GM18502 (cell line): ENCODE measurements around the gene CDO1.
"Not testable (repeated sequence)": the region's sequence is repeated elsewhere in the genome, so short reads cannot be mapped to it uniquely, and the experiment has no call there.

ENCODE experiments used
- ATAC-seq: cut with Tn5 transposase; IDR thresholded peaks from one replicate; pipeline ENCODE4 v1.9.1; 2021; ENCODE audit warnings: mild to moderate bottlenecking; ENCODE audit not compliant: unreplicated experiment, poor library complexity

The CDO1 gene

GRCh38 chr5:115831163-115831768 is 14.8 kb upstream of the CDO1 start:
- ATAC-seq, result peak; percentile 80

DNA sequence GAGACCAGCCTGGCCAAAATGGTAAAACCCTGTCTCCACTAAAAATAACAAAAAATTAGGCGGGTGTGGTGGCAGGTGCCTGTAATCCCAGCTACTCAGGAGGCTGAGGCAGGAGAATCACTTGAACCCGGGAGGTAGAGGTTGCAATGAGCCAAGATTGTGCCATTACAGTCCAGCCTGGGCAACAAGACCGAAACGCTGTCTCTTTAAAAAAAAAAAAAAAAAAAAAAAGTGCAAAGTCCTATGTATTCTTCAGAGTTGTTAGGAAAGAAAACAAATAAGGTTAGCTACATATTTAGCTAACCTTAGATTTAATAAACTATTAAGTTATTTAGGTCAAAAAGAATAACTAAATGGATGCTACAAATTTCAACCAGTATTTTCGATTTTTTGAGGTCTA is 13.5 kb upstream of the CDO1 start:
- no peak for ATAC-seq

- no peak for ATAC-seq
Observed at GRCh38 chr5:115825948-115826347, 9.5 kb upstream of the CDO1 start.

DNA sequence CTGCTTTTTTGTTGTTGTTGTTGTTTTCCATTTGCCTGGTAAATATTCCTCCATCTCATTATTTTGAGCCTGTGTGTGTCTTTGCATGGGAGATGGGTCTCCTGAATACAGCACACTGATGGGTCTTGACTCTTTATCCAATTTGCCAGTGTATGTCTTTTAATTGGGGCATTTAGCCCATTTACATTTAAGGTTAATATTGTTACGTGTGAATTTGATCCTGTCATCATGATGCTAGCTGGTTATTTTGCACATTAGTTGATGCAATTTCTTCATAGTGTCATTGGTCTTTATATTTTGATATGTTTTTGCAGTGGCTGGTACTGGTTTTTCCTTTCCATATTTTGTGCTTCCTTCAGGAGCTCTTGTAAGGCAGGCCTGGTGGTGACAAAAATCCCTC is 8.5 kb upstream of the CDO1 start:
- not testable (repeated sequence) for ATAC-seq

DNA sequence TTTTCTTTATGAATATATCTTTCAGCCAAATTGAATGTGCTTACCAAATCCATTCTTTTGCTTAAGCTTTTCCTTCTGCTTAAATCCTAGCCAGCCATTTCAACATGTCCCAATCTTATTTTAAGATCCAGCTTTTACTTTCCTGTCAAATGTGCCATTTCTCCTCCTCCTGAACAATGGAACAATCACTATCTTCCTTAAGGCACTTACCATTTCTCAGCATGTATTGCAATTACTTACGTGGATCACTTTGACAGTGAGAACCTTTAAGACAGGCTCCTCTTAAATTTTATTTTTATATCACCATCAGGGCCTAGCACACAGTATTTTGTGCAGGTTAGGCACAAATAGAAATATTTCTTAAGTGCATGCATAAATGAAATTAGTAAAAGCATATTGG is 4.4 kb upstream of the CDO1 start:
- no peak for ATAC-seq

GRCh38 chr5:115818821-115819220 is 2.4 kb upstream of the CDO1 start:
- ATAC-seq, result no peak

- ATAC-seq, result no peak
Observed at GRCh38 chr5:115817386-115817785, 927 bp upstream of the CDO1 start.

- ATAC-seq, result peak; percentile 13
Observed at GRCh38 chr5:115815693-115816225, 700 bp downstream of the CDO1 start.

- peak; percentile 12 for ATAC-seq
Observed at GRCh38 chr5:115815006-115815692, 1.3 kb downstream of the CDO1 start.

- no peak for ATAC-seq
Observed at GRCh38 chr5:115813719-115814118, 2.7 kb downstream of the CDO1 start.

- ATAC-seq, result no peak
Observed at GRCh38 chr5:115812372-115812771, 4.1 kb downstream of the CDO1 start.

DNA sequence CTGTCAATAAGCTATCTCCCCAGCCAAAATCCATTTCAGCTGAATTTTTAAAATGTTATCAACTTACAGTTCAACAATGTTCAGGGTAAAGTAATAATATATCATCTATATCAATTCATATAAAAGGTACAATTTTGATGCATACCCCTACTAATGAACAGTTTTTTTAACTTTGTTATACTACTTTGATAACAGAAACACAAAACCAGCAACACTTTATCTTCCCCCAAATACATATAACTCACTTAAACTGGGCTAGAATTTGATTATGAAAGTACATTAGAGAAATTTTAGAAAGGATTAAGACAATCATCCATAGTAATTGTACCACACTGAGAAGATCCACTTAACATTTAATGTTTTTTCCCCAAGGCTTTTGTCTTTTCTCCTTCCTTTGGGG is 5.1 kb downstream of the CDO1 start:
- ATAC-seq, result no peak

GRCh38 chr5:115810761-115811160 is 5.7 kb downstream of the CDO1 start:
- ATAC-seq, result no peak

GRCh38 chr5:115809946-115810345 is 6.5 kb downstream of the CDO1 start:
- no peak for ATAC-seq

GRCh38 chr5:115808066-115808465 is 8.4 kb downstream of the CDO1 start:
- ATAC-seq, result not testable (repeated sequence)

- no peak for ATAC-seq
Observed at GRCh38 chr5:115807654-115808052, 8.8 kb downstream of the CDO1 start.

- ATAC-seq, result no peak
Observed at GRCh38 chr5:115806986-115807653, 9.3 kb downstream of the CDO1 start.

GRCh38 chr5:115801984-115802383 is 14.5 kb downstream of the CDO1 start:
- ATAC-seq, result no peak

DNA sequence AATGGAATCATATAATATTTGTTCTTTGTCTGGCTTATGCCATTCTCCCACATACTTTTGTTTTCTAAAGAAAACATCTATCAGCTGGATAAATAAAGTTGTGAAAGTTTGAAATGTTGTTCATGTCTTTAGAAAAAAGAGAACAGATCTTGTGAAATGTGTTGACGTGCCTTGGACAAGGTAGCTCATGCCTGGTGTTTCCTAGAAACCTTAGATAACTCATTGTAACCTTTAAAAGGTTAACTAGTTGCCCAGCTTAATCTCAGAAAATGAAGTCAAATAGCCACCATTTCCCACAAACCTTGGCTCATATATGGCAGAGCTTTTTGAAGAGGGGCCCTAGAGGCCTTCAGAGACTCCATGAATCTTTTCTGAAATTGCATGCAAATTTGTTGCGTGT is 15.3 kb downstream of the CDO1 start:
- ATAC-seq, result no peak

DNA sequence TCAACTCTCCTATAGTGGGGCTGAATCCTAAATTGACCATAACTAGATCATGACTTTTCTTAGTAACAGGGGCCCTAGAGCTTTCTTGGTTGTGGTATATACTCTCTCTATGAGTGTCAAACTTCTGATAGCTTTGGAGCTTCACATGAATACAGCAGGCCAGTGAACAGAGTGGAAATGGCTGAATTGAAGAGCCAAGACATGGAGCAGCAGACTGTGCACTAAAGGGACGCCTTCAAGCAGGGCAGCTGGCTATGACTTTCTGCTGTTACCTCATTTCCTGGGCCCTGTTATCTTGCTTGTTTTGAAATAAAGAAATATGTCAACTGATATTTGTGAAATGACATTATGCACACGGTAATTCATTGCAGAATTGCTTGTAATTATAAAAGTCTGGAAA is 16.4 kb downstream of the CDO1 start:
- no peak for ATAC-seq

DNA sequence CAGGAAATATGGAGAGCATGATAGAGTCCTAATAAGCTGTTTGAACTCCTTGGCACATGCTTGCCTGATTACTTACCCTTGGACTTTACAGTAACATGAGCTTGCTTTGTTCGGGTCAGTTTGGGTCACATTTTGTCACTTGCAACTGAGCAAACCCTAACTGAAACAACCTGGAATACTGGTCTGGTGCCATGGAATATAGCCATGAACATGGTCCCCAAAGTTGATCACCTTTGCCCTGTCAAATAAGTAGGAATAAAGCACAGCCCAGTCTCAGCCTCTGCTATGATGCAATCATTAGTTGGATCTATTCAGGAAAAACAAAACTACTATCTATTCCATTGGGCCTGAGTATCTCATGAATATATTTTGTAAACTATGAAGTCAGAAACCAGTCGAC is 18.2 kb downstream of the CDO1 start:
- no peak for ATAC-seq
